ENCODE results near the gene MEOX2.

- TF ChIP-seq RAD21 (IDR thresholded peaks at IDR 0.05; ENCODE audit: insufficient read depth, low read depth, low read length) (no peak), SREBF2 (IDR thresholded peaks at IDR 0.05; ENCODE audit: low read length) (no peak), MTA3 (IDR thresholded peaks at IDR 0.05; ENCODE audit: borderline replicate concordance, low read length) (no peak), CTCF (IDR thresholded peaks at IDR 0.05 in 2 of 3, conservative IDR thresholded peaks at IDR 0.05 in 1 of 3; ENCODE audit: control insufficient read depth in 2 of 3, extremely low read depth in 1 of 3, insufficient read depth in 1 of 3, low read depth in 3 of 3, low read length in 3 of 3) (no peak), YY1 (IDR thresholded peaks at IDR 0.05; ENCODE audit: low read depth, low read length) (no peak), POLR2AphosphoS5 (IDR thresholded peaks at IDR 0.05; ENCODE audit: low read length) (no peak), NBN (IDR thresholded peaks at IDR 0.05) (no peak), SMARCA5 (IDR thresholded peaks at IDR 0.05) (no peak), POLR2A (IDR thresholded peaks at IDR 0.05; ENCODE audit: low read depth, low read length) (no peak), TAF1 (IDR thresholded peaks at IDR 0.05; ENCODE audit: borderline replicate concordance, low read depth, low read length) (no peak), JUNB (IDR thresholded peaks at IDR 0.05) (no peak), USF2 (IDR thresholded peaks at IDR 0.05; ENCODE audit: borderline replicate concordance, low read depth, low read length) (no peak), EP300 (IDR thresholded peaks at IDR 0.05; ENCODE audit: borderline replicate concordance in 1 of 2, control insufficient read depth in 1 of 2, low read depth in 2 of 2, low read length in 2 of 2) (no peak)
Observed at GRCh38 chr7:15703732-15704131, 17.2 kb upstream of the MEOX2 start.

Data from GM12878 (cell line).